ENCODE measurements around the gene UNC79.

UNC79 gene

GRCh38 chr14:93752980-93753561 lies 322.3 kb downstream of the UNC79 start:
- no peak for DNase-seq
- in situ Hi-C loops (cut with HindIII; ENCODE audit: low pct_ligation_motif_present, low sequenced_read_pairs) = no loop called here
- Histone ChIP-seq H3K27me3 (replicated peaks) (no peaks in the 10 kb centered on the region), H3K36me3 (replicated peaks) (no peaks in the 10 kb centered on the region), H3K4me3 (ENCODE audit: low read depth, low read length) (no peak overlapping the region), H3K27ac (no peak overlapping the region)
- TF ChIP-seq CTCF (IDR thresholded peaks at IDR 0.05; ENCODE audit: low read depth, low read length, missing control alignments) = no peak

GRCh38 chr14:93753647-93754046 lies 322.9 kb downstream of the UNC79 start:
- H3K27ac ChIP-seq = no peak overlapping the region
- H3K4me3 ChIP-seq (ENCODE audit: low read depth, low read length) = no peak overlapping the region
- H3K36me3 ChIP-seq (replicated peaks) = no peaks in the 10 kb centered on the region
- TF ChIP-seq CTCF (IDR thresholded peaks at IDR 0.05; ENCODE audit: low read depth, low read length, missing control alignments) = no peak
- DNase-seq = no peak
- H3K27me3 ChIP-seq (replicated peaks) = no peaks in the 10 kb centered on the region
- in situ Hi-C loops (cut with HindIII; ENCODE audit: low pct_ligation_motif_present, low sequenced_read_pairs) = no loop called here

- no peaks in the 10 kb centered on the region for H3K36me3 ChIP-seq (replicated peaks)
- no peak for DNase-seq
- H3K27ac ChIP-seq = no peak overlapping the region
- no peak for TF ChIP-seq CTCF (IDR thresholded peaks at IDR 0.05; ENCODE audit: low read depth, low read length, missing control alignments)
- H3K27me3 ChIP-seq (replicated peaks) = no peaks in the 10 kb centered on the region
- H3K4me3 ChIP-seq (ENCODE audit: low read depth, low read length) = no peak overlapping the region
- in situ Hi-C loops (cut with HindIII; ENCODE audit: low pct_ligation_motif_present, low sequenced_read_pairs) = no loop called here
Measured at GRCh38 chr14:93757206-93757605, 326.5 kb downstream of the UNC79 start.
